Stimulated activated CD4-positive, alpha-beta T cell treated with anti-CD3 and anti-CD28 coated beads, TNF-alpha, amount 100 ng/mL, for 24 hours (primary cell): ENCODE results near the gene MKRN1.
"Not testable (repeated sequence)": the region's sequence is repeated elsewhere in the genome, so short reads cannot be mapped to it uniquely, and the experiment has no call there.

Source experiments
- DNase-seq, 3 experiments: peaks; one replicate each; pipeline ENCODE4 v3.0.0-alpha.2; 2020; ENCODE audit warnings: low read depth in 3 of 3

The MKRN1 gene, protein sequence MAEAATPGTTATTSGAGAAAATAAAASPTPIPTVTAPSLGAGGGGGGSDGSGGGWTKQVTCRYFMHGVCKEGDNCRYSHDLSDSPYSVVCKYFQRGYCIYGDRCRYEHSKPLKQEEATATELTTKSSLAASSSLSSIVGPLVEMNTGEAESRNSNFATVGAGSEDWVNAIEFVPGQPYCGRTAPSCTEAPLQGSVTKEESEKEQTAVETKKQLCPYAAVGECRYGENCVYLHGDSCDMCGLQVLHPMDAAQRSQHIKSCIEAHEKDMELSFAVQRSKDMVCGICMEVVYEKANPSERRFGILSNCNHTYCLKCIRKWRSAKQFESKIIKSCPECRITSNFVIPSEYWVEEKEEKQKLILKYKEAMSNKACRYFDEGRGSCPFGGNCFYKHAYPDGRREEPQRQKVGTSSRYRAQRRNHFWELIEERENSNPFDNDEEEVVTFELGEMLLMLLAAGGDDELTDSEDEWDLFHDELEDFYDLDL

DNA sequence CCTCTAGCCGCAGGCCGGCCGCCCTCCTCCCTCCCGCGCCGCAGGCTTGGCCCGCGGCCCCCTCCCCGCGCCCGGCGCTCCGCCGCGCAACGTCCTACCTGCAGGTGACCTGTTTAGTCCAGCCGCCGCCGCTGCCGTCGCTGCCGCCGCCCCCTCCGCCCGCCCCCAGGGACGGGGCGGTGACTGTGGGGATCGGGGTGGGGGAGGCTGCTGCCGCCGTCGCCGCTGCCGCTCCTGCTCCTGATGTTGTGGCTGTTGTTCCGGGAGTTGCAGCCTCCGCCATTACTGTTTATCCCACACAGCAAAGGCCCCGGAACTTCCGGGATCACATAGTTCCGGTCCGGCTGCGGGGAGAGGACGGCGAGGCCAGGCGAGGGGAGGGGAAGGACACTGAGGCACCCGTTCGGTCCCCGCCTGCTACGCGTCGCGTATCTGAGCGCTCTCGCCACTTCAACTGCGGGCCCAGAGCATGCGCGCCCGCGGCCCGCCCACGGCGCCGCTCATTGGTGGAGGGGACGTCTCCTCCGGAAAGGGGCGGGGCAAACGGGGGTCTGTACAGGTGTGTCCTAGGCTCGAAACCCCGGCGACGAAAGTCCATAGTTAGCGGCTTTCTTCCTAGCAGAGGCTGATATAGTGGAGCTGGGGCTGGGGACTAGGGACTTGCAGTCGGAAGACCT lies at the start of gene MKRN1:
Gene MKRN1 (minus strand): TSS at position 444 of the 677 bp plus-strand sequence. CDS start 161 bp downstream, at position 283.
- peak; percentile 87 to 94 (median 88) for DNase-seq

- DNase-seq: no peak
These were observed 47.7 kb upstream of the MKRN1 start for GRCh38 chr7:140526787-140527664.

- no peak for DNase-seq
These were observed 46.9 kb upstream of the MKRN1 start for GRCh38 chr7:140526214-140526613.

- DNase-seq: peak in 1 of 3 experiments; percentile 41
These were observed 46.4 kb upstream of the MKRN1 start for GRCh38 chr7:140525743-140526142.

DNA sequence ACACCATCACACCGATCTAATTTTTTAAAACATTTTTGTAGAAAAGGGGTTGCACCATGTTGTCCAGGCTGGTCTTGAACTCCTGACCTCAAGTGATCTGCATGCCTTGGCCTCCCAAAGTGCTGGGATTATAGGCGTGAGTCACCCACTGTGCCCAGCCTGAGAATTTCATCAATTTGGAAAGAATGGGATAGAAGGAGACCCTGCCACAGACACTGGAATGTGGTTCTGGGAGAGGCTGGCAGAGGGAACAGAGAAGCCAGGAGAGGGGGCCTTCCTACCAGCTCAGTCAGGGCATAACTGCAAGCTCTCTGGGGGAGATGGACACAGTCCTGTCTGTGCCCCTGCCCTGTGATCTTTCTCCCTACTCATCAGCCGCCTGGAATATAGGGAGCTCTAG lies 42.1 kb upstream of the MKRN1 start:
- no peak for DNase-seq

- no peak for DNase-seq
These were observed 39.7 kb upstream of the MKRN1 start for GRCh38 chr7:140519007-140519399.

DNA sequence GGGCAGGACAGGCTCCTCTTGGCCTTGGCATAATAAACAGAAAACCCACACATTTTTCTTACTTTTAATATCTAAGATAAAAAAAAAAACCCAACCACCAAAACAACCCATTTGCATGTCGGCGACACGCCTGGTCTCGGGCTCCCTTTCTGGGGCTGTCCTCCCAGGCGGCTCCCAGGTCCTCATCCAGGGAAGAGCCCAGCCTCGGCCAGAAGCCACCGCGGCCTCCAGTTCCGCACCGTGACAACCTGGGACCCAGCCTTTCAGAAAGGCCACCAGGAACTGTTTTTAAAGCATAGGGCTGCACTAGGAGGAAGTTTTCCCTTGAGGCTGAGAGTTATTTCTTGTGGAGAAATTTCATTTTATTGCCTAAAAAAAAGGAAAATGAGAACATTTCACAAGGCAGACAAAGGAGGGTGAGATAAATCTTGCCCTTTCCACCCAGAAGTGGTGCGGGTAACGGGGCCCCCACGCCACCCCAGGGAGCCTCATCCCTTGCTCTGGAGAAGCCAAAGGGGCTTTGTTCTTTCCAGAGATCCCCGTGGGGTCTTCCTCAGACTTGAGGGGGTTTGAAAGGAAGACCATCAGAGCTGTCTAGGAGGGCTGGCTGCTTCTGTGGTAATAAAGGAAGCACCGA lies 39.2 kb upstream of the MKRN1 start:
- DNase-seq: no peak

GRCh38 chr7:140517546-140518369 lies 38.5 kb upstream of the MKRN1 start:
- DNase-seq: peak; percentile 33 to 77 (median 42)

- DNase-seq: no peak
These were observed 33.2 kb upstream of the MKRN1 start for GRCh38 chr7:140512317-140513000.

DNA sequence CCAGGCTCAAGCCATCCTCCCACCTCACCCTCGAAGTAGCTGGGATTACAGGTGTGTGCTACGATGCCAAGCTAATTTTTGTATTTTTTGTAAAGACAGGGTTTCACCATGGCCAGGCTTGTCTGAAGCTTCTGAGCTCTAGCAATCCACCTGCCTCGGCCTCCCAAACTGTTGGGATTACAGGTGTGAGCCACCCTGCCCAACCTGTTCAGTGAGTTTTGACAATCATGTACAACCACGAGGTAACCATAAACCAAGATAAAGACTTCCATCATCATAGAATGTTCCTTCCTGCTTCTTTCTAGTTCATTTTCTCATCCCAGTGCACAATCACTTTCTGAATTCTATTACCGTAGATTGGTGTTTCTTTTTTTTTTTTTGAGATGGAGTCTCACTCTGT lies 30.5 kb upstream of the MKRN1 start:
- no peak for DNase-seq

DNA sequence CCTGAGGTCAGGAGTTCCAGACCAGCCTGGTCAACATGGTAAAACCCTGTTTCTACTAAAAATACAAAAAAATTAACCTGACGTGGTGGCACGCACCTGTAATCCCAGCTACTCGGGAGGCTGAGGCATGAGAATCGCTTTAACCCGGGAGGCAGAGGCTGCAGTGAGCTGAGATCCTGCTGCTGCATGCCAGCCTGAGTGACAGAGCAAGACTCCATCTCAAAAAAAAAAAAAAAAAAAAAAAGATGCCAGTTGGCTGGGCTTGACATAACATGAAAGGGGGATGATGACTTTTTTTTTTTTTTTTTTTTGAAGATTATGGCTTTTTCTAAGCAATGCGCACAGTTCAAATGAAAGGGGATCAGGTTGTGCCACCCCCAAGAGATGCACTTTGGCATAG lies 28.3 kb upstream of the MKRN1 start:
- DNase-seq: not testable (repeated sequence)

DNA sequence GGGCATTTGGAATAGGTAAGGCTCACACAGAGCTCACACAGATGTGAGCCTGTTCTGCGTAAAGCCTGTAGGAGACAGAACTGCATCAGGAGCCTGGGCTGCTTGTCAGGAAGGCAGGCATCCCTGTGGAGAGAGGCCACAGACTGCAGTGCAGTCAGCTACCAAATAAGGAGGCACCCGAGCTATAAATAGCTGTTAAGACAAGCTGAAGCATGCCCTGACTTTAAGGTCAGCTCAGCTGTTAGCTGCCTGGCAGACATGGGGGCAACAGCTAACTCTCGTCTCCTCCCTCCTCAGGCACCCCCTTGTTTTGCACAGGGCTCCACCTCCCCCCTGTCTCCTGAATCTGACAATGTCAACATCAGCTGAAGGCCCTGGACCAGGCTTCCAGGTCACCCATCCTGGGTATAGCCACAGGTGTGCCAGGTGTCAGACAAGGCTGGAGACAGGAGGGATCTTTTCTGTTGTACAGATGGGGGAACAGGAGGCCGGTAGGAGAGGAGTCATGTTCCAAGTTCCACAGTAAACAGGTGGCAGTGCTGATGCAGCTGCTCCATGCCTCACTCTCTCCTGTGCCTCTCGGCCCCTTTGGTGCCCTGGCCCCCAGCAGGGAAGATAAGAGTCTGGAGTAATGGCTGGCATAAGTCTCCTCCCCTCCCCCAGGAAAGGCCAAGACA lies 27.6 kb upstream of the MKRN1 start:
- no peak for DNase-seq

- DNase-seq: no peak
These were observed 22.7 kb upstream of the MKRN1 start for GRCh38 chr7:140501966-140502365.

GRCh38 chr7:140497807-140498206 lies 18.5 kb upstream of the MKRN1 start:
- DNase-seq: not testable (repeated sequence)

DNA sequence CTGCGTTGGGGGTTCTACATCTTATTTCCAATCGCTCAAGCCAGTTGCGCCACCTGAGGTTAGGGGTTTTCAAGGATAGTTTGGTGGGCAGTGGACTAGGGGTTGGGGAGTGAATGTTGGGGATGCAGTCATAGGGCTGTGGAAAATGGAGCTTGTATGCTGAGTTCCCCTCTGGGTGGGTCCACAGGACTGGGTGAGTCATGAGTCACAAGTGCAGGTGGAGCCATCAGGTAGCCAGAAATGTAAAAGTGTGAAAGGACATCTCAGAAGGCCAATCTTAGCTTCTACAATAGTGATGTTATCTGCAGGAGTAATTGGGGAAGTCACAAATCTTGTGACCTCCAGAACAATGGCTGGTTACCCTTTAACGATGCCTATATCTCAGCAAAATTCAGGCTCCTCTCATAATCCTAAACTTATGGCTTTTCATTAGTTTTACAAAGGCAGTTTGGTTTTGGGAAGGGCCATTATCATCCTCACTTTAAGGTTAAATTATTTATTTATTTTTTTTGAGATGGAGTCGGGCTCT lies 18.0 kb upstream of the MKRN1 start:
- DNase-seq: no peak

DNA sequence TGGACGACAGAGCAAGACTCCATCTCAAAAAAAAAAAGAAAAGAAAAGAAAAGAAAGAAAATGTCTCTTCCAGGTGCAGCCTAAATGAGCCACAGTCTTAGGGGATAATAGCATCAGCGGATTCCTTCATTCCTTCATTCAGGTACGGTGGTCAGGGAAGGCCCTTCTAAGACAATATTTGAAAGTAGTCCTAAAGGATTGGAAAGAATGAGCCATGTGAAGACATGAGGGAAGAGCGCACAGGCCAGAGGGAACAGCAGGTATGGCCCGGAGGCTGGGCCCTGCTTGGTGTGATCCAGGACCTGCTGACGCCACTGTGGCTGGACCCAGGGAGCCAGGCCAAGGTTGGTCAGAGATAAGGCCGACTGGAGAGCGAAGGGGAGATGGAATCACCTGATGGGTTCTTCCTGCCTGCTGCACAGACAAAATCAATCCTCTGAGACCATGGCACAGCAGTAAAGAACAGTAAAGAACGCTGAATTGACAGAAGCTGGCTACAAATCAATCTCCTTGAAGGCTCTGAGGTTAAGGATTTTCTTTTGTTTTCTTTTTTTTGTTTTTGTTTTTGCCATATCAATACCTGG lies 16.3 kb upstream of the MKRN1 start:
- no peak for DNase-seq

DNA sequence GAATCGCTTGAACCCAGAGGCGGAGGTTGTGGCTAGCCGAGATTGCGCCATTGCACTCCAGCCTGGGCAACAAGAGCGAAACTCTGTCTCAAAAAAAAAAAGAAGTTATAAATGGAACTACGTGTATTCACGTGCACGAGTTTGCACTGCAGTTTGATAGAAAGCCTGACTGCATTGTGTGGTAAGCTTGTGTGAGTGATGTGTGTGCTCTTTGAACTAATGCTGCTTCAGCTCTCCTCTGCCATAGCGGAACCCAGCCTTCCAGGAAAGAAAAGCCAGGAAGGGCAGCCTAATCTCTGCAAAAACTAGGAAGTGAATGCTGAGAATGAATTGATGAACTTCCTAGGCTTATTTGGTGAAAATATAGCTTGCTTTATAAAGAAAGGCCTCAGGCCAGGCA lies 15.6 kb upstream of the MKRN1 start:
- DNase-seq: no peak

- no peak for DNase-seq
These were observed 9.7 kb upstream of the MKRN1 start for GRCh38 chr7:140489026-140489359.
